ENCODE results near the gene GAS6.

GAS6 gene

DNA sequence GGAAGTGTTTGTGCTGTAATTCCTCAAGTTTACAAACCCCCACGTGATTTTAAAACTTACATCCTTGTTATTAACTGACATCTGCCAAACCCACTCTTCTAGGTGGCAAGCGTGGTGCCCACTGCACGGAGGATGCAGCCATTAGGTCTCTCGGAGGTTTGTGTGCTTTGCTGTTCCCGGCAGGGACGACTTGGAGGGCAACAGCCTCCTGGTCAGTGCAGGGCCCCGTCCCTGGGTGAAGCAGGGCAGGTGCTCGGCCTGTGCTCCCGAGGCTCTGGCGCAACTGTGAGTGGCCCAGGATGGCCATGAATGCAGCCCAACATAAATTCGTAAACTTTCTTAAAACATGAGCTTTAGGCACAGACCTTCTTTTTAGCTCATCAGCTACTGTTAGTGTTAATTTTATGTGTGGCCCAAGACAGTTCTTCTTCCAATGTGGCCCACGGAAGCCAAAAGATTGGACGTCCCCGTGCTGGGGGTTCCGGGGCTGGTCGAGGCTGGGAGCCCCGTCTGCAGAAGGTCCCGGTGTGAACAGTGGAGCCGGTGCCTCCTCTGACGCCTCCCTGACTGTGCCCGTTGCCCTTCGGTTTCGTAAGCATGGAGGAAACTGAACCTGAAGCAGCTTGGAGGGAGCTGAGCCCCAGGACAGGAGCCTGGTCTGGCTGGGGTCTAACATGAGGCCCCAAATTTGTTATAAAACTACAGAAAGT is 11.9 kb downstream of the GAS6 start:
- no peak for DNase-seq (ENCODE audit: low read depth in 2 of 2)

DNA sequence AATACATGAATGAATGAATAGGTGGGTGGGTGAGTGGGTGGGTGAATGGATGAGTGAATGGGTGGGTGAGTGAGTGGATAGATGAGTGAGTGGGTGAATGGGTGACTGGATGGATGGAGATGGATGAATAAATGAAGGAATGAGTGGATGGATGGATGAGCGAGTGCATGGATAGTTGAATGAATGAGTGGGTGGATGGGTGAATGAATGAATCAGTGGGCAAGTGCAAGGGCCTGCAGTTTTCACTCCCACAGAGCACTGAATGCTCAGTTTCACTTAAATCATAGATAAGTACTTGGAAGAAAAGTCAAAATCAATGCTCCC is 12.4 kb downstream of the GAS6 start:
- no peak for DNase-seq (ENCODE audit: low read depth in 2 of 2)

DNA sequence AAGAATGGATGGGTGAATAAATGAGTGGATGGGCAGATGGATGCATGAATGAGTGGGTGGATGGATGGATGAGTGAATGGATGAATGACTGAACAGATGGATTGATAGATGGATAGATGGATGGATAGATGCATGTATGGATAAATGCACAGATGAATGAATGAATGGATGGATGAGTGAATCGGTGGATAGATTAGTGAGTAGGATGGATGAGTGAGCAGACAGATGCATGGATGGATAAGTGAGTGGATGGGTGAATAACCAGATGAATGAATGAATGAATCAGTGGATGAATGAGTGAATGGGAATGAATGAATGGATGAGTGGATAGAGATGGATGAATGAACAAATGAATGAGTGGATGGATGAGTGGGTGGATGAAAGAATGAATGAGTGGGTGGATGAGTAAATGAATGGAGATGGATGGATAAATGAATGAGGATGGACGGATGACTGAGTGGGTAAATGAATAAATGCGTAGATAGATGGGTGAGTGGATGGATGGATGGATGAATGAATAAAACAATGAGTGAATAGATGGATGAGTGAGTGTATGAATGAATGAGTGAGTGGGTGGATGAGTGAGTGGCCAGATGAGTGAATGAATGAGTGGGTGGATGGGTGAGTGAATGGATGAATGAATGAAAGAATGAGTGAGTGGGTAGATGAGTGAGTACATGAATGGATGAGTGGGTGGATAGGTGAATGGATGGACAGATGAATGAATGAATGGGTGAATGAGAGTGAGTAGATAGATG is 13.0 kb downstream of the GAS6 start:
- no peak for DNase-seq (ENCODE audit: low read depth in 2 of 2)

DNA sequence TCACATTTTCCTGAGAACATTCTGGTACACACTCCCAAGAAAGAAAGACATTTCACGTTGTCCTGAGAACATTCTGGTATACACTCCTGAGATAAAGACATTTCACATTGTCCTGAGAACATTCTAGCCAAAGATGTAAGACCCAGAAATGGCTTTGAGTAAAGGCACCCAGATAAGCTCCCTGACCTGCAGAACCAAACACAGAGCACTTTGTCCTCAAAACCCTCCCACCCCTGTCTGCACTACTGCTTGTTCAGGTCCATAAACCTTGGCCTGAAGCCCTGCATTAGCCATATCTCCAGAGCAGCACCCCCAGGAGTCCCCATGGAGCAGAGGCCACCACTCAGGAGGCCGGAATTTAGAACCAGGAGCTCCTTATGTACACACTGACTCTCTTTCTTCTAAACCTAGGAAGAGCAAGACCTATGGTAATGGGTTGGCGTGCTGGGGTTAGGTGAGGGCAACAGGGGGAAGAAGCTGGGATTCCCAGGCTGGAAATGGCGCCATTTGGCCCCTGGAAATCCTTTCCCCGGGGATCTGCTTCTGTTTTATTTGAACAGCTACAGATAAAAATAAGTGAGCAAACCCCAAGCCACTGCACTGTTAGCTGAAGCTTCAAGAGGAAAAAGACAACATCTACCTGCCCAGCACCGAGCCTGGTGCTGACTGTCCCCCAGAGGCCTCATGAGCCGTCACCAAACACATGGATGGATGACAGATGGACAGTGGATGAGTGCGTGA is 13.7 kb downstream of the GAS6 start:
- no peak for DNase-seq (ENCODE audit: low read depth in 2 of 2)

DNA sequence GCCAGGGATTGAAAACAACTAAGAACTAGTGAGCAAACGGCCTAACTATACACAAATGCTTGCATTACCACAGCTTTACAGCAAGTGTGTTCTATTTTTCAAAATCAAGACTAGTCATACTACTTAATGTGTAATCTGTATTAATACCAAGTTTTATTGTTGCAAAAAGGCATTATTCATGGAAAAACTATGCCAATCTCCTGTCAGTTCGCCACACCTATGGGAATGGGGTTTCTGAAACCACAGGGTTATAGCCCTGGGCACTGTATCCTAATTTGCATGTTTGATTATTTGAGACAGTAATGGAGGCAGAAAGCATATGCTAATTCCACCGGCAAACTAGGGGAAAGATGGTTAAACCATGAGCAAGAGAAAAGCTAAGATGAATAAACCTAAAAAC is 14.3 kb downstream of the GAS6 start:
- no peak for DNase-seq (ENCODE audit: low read depth in 2 of 2)

DNA sequence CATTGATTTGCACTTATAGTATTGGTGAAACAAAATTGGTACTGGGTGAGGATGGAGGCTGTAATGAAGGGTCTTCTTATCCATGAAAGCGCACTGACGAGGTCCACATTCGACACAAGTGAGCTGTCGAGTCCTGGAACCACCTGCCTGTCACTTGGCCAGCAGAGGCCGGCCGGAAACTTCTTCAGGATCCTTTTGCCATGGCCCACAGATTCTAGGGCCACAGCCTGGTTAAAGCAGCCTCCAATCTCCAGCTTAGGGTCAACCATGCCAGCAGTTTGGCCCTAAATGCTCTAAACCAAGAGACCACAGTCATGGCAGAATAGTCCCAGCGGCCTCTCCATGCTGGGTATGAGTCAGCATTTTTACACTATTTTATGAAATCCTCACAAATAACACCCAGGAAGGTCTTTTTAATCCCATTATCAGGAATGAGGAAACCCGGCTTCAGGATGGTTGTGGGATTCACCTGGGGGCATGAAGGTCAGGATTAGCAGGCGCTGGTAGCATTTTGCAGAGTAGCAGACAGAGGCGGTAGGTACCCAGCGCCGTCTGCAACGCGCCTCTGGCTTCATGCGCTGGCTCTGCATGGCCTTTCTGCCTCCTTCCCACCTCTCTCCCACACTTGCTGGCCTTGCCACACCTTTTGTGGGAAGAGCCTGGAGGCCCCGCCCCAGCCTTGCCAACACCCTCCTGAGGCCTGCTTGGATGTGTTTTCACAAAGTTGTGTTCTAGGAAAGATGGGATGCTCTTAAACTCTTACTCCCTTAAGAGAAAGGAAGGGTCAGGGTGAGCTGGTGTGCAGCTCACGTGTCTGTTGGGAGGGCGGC is 15.2 kb downstream of the GAS6 start:
- DNase-seq (ENCODE audit: low read depth in 2 of 2) = no peak

DNA sequence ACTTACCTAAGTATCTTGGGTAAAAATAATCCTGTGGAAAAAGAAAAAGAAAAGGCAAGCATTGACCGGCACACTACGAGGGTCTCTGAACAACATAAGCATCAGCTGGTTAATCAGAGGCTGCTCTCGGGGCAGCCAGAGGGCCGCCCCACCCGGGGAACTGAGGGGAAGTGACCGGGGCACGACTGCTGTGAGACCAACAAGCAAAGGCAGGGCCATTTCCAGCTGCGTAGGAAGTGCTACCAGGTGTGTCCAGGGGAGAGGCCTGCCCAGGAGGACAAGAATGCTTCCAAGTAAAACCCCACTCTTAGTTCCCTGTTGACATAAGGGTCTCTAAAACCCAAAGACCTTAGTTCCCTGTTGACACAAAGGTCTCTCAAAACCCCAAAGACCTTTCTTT is 15.9 kb downstream of the GAS6 start:
- no peak for DNase-seq (ENCODE audit: low read depth in 2 of 2)

DNA sequence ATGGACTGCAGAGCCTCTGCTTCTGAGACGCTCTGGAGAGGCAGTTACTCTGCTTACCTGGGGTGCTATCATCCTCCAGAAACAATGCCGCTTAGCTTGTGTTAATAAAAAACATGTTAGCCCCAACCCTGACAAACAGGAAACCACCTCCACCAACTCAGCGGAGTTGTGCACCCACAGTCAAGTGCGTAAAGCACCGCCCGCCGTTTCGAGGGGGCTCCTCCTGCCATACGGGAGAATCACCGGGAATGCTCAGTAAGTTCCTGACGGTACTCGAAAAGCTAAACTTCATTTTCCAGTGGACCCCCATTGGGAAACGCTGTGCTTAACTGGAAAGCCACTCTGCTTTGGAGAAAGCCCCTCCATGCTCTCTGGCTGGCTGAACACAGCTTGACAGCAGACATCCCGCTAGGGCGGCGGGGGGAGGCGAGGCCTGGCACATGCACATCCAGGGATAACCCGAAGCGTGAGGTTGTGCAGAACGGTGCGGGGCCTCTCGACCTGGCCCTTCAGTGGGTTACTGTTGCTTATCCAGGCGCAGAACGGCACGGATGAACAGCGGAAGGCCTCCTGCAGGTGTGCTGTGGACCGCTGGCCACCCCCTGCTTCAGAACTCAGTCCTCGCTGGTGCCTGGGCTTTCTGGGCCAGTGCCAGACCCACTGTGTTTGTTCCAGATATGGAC is 17.1 kb downstream of the GAS6 start:
- no peak for DNase-seq (ENCODE audit: low read depth in 2 of 2)

DNA sequence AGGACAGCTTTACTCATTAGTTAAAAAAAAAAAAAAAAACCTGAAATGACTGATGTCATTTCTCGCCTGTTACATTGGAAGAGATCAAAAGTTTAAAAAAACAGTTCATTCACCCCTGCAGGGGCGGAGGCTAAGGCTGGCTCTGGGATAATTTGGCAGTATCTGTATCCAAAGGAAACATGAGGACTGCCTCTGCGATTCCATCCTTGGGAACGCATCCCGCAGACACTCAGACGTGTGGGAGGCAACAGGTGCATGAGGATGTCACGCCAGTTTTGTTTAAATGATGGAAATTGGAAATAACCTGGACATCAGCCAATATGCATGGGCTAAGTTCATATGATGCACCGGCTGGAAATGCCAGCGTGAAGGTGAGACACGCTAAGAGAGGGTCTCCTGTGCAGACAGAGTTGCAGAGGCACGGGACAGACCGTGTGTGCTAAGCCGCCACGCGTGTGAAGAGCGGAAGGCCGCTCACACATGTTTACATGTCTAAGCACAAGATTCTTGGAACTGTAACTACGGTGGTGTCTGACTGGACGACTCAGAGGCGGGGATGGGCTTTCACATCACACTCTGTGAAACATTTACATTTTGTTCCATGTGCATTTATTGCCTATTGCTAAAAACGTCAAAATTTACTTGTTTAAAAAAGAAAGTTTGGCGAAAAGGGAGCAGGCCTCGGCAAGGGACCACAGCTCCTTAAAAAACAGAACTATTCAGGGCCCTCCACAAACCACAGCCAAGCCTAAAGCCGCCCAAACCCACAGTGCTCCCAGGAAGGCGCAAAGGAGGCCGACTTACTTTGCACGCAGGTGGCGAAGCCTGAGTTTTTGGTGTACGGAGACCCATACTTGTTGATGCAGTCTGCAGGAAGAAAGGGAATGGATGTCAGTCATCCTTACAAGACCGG is 17.9 kb downstream of the GAS6 start:
- no peak for DNase-seq (ENCODE audit: low read depth in 2 of 2)

DNA sequence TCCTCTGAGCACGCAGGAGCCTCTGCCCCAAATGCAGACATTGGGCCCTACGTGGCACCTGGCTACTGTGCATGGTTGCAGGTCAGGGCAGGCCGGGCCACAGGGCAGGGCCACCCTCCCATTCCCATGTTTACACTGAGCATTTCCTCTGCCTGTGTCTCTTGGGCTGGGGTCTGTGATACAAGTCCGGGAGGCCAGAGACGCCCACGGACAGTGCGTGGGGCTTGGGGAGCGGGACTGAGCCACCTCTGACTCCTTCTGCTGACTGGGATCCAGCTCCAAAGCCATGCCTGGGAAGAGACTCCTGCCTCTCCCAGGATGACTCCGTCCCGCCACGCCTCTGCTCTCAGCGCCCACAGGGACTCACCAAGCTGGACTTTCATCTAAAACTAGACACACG is 18.8 kb downstream of the GAS6 start:
- no peak for DNase-seq (ENCODE audit: low read depth in 2 of 2)

DNA sequence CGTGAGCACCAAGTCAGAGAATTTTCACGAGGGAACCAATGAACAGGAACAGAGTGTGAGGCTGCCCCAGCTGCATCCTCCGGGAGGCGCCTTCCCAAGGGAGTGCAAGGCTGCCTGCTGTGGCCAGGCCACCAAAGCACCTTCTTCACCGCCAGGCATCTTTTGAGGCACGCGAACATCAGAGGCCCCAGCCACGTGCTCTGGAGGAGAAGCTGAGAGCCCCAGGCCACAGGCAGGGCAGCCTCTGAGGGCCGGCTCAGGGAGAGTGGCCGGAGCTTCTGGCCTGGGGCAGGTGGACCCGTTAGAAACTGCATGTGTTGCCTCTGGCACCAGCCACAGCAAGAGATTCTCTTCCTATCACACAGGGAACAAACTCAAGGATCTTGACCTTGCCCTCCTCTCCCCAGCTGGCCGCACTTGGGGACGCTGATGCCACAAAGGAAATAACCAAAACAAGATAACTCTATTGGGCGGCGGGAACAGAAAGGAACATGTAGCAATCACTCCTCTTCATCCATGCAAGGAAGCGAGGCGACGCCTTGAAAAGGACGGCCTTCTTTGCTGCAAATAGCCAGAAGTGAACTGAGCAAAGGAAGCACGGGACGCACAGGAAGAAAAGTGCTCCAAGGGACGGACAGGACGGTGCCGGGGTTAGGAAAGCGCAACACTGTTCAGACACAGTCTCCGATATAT is 19.9 kb downstream of the GAS6 start:
- DNase-seq (ENCODE audit: low read depth in 2 of 2) = no peak

DNA sequence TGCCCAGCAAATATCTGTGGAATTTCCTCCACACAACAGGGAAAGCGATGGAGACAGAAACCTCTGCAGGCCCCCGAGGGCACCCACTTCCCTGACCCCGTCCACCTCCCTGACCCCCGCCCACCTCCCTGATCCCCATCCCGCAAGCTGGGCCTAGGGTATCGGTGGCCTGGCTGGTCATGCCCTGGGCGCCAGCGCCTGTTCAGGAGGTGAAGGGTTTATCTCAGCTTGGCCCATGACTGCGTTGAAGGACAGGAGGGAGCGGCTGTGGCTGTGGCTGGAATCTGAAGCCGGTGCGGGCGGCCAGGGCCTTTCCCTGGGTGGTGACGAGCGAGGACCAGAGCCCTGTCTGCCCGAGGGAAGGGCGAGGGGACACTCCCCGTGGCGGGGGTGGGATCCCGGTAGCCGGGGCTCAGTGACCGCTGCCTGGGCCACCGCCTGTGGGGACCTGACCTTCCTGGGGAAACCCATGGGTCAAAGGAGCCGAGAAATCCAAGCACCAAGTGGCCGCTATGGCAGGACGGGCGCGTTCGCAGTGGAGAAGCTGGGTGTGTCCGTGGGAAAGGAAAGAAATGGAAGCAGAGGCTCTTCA is 20.7 kb downstream of the GAS6 start:
- no peak for DNase-seq (ENCODE audit: low read depth in 2 of 2)

DNA sequence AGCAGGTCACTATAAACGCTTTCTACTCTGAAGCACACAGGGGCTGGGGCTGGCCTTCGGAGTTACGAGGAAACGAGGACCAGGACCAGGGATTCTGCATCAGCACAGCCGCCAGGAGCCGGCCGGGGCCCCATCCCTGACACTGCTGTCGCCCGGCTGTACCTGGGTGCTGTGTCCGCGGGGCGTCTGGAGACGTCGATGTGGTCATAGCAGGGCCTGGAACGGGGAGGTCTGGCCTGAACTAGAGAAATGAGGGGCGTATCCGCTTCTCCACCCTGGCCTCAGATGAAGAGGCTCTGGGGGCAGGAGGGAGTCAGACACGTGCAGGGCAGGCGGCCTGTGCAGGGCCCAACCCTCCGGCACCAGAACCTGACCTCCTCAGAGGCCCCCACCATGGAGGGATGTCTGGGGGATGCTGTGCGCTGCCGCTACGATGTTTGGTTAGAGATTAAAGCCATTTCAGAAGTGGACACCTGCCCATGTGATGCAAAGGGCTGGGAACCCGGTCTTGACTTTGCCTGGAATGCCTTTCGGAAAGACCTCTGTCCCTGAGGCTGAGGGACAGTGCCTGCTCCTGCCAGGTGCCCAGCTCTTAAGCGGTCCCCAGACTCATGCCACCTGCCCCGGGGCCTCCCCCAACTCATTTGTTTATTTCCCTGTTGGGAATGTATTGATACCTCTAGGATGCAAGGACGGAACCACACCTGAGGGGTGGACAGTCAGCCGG is 21.4 kb downstream of the GAS6 start:
- DNase-seq (ENCODE audit: low read depth in 2 of 2) = no peak

DNA sequence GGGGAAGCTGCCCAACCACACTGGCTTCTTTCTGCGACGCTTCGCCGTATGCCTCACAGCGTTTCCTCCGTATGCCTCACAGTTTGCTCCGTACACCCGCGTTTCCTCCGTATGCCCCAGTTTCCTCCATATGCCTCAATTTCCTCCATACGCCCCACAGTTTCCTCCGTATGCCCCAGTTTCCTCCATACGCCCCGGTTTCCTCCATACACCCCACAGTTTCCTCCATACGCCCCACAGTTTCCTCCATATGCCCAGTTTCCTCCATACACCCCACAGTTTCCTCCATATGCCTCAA is 22.6 kb downstream of the GAS6 start:
- no peak for DNase-seq (ENCODE audit: low read depth in 2 of 2)

DNA sequence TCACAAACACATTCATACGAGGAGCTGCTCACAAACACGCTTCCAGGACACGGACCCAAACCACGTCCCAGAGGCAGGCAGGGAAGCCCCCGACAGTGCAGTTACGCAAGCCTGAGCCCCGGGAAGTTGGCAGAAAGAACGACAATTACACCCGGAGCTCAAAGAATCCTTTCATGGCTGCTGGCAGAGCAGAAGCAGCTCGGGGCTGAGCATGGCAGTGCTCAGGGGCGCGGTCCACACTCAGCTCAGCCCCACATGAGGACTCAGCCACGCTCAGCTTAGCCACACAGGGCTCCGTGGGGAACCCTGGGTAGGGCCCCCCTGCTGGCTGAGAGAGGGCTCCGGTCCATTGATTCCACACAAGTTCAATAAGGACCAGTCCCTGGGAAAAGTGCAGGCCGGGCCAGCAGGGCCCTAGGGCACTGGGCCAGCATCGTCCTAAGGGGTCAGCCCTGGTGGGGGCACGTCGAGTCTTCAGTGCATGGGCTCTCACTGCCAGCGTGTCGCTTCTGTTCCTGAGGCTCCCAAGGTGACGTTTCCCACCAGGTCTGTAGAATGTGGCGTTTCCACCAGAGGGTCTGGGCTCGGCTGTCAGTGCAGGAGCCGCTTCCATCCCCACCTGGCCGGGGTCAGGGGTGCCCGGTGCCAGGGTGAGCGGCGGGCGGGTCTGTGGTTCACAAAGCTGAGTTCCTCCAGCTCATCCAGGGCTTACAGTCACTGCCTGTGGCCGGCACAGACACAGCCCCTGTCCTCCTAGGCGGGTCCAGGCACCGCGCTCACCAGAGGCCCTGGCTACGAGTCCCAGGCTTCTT is 23.1 kb downstream of the GAS6 start:
- no peak for DNase-seq (ENCODE audit: low read depth in 2 of 2)

DNA sequence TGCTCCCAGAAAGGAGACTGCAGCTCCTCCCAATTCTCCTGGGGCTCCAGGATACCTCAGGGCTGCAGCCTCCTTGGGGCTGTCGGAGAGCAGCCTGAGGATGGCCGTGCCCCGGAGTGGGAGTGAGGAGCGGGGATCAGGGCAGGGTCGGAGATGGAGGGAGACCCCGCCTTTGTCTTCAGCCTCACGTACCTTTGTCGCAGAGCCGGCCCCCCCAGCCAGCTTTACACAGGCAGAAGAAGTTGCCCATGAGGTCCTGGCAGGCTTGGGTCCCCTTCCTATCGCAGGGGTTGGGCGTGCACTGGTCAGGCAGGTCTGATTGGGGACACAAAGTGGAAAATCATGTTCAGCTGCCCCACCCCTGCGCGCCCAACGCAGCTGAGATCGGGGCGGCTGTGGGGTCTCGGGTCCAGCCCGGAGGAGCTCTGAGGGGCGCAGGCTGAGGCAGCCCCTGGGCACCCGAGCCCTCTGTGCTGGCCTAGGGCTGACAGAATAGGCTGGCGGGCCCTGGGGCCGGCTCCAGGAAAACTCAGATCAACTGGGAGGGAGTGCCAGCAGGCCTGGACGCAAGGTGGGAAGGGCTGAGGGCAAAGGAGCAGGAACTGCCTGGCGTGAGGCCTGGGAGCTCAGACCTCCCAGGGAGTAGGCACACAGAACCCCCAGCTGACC is 24.2 kb downstream of the GAS6 start:
- no peak for DNase-seq (ENCODE audit: low read depth in 2 of 2)

DNA sequence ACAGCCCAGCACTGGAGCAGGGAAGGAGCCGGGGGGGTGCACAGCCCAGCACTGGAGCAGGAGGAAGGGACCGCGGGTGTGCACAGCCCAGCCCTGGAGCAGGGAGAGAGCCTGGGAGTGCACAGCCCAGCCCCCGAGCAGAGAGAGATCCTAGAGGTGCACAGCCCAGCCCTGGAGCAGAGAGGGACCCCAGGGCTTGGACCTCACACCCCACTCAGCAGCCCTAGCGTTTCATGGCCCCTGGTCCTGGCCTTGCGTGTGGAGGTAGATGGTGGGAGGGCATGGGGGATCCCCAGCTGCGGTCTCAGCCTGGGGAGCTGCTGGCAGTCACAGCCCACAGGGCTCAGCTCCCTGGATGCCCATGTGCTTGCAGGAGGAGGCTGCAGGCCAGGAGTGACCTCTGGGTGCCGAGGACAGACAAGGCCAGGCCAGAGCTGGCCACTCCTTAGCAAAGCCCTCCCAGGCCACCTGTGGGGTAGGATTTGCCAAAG is 25.1 kb downstream of the GAS6 start:
- DNase-seq (ENCODE audit: low read depth in 2 of 2) = no peak

Data from stimulated activated CD4-positive, alpha-beta T cell treated with anti-CD3 and anti-CD28 coated beads, Interleukin-1b, Interleukin-23, amount 100 ng/mL, for 4 hours (primary cell).